ENCODE measurements around the gene DAB1.
"Not testable (repeated sequence)": the region's sequence is repeated elsewhere in the genome, so short reads cannot be mapped to it uniquely, and the experiment has no call there.

The DAB1 gene

GRCh38 chr1:57362480-57362879, 61.4 kb downstream of the DAB1 start:
- DNase-seq (ENCODE audit: extremely low read depth in 1 of 2, low read depth in 1 of 2) = no peak

- no peak for DNase-seq (ENCODE audit: extremely low read depth in 1 of 2, low read depth in 1 of 2)
Measured at GRCh38 chr1:57361516-57361915, 62.3 kb downstream of the DAB1 start.

DNA sequence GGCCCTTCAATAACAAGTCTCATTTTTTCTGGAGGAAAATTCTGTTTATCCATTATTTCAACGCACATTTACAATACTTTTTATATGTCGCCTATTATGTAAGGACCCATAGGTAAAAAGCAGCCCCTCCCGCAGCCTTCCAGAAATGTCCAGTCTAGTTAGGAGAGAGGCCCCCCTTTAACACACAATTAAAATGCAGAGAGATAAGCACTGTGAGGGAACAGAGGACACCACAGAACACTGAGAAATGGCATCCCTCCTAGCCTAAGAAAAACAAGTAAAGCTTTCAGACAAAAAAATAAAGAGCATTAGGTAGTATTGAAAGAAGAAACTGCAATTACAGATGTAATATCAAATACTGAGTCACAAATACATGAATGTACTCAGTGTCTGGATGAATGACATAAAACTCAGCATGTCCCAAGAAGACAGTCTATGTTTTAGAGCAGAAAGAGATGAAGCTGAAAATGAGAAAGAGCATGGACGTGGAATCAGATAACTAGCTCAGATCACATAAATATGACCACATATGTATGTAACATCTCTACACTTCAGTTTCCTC, 62.9 kb downstream of the DAB1 start:
- no peak for DNase-seq (ENCODE audit: extremely low read depth in 1 of 2, low read depth in 1 of 2)

DNA sequence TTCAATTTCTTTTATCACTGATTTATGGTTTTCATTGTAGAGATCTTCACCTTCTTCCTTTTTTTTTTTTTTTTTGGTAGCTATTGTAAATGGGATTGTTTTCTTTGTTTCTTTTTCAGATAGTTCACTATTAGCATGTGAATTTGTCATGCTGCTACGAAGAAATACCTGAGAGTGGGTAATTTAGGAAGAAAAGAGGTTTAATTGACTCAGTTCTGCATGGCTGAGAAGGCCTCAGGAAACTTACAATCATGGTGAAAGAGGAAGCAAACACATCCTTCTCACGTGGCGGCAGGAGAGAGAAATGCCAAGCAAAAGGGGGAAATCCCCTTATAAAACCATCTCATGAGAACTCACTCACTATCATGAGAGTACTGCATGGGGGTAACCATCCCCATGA, 66.4 kb downstream of the DAB1 start:
- DNase-seq (ENCODE audit: extremely low read depth in 1 of 2, low read depth in 1 of 2) = no peak

GRCh38 chr1:57353654-57354053, 70.2 kb downstream of the DAB1 start:
- DNase-seq (ENCODE audit: extremely low read depth in 1 of 2, low read depth in 1 of 2) = no peak

GRCh38 chr1:57350610-57351009, 73.2 kb downstream of the DAB1 start:
- DNase-seq (ENCODE audit: extremely low read depth in 1 of 2, low read depth in 1 of 2) = no peak

GRCh38 chr1:57348921-57349320, 74.9 kb downstream of the DAB1 start:
- DNase-seq (ENCODE audit: extremely low read depth in 1 of 2, low read depth in 1 of 2) = no peak

DNA sequence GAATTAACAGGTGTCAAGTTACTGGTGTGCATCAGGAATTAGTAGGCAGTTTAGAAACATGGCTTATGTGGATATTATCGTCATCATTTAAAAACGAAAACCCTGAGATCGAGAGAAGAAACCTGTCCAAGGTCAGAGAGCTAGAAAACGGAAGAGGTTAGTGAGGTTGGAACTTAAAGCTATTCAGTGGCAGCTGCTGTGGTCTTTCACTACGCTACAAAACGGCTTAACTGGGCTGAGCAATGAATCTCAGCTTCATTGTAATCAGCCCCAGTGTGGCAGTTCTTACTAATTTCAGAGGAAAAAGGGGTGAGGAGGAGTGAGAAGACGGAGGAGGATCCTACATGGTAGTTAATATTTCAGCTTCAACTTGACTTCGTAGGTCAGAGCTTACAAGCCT, 77.9 kb downstream of the DAB1 start:
- no peak for DNase-seq (ENCODE audit: extremely low read depth in 1 of 2, low read depth in 1 of 2)

GRCh38 chr1:57344265-57344664, 79.6 kb downstream of the DAB1 start:
- DNase-seq (ENCODE audit: extremely low read depth in 1 of 2, low read depth in 1 of 2) = no peak

GRCh38 chr1:57343298-57343915, 80.5 kb downstream of the DAB1 start:
- not testable (repeated sequence) for DNase-seq (ENCODE audit: extremely low read depth in 1 of 2, low read depth in 1 of 2)

- DNase-seq (ENCODE audit: extremely low read depth in 1 of 2, low read depth in 1 of 2) = no peak
Measured at GRCh38 chr1:57341721-57342120, 82.1 kb downstream of the DAB1 start.

GRCh38 chr1:57340334-57341070, 83.4 kb downstream of the DAB1 start:
- DNase-seq (ENCODE audit: extremely low read depth in 1 of 2, low read depth in 1 of 2) = no peak

DNA sequence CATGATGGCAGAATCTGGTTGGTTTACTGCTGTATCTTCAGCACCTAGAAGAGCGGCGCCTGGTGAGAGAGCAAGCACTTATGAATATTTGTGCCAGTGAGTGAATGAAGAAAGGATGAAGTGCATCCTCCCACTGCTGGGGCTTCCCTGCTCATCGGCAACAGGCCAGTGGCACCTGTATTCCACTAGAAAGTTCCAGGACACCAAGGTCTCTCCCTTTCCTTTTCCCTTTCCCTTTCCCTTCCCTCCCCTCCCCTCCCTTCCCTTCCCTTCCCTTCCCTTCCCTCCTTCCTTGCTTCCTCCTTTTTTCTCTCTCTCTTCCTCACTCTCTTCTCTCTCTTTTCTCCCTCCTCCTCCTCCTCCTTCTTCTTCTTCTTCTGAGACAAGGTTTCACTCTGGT, 86.2 kb downstream of the DAB1 start:
- no peak for DNase-seq (ENCODE audit: extremely low read depth in 1 of 2, low read depth in 1 of 2)

DNA sequence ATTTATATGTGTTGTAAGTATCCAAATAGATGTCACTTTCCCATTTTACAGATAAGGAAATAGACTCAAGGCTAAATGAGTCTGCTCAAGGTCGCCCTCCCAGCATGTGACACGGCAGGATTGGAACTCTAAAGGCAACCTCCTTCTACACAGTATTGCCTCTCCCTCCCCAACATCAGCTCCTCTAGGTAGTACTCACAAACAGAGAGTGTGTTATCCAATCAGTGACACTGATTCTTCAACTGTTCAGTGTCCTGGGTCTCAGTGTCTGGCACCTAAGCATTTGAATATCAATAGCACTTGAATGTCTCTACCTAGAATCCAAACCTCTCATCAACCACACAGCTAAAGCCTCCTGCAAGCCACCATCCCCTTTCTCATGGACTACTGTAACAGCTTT, 87.1 kb downstream of the DAB1 start:
- DNase-seq (ENCODE audit: extremely low read depth in 1 of 2, low read depth in 1 of 2) = no peak

DNA sequence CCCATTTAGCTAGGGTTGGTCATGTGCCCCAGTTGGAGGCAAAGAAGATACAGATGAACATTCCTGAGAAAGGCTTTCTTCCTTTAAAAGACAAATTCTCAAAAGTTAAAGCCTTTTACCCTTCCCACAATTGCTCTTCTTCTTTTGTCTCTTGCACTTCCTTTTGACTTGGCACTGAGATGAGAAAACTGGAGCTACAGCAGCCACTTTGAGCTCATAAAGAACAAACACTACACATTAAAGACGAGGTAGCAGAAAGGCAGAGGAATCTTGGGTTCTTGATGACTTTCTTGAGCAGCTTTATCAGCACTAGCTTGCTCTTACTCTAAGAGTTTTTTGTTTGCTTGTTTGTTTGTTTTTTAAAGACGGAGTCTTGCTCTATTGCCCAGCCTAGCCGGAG, 92.2 kb downstream of the DAB1 start:
- no peak for DNase-seq (ENCODE audit: extremely low read depth in 1 of 2, low read depth in 1 of 2)

GRCh38 chr1:57329937-57330336, 93.9 kb downstream of the DAB1 start:
- no peak for DNase-seq (ENCODE audit: extremely low read depth in 1 of 2, low read depth in 1 of 2)

DNA sequence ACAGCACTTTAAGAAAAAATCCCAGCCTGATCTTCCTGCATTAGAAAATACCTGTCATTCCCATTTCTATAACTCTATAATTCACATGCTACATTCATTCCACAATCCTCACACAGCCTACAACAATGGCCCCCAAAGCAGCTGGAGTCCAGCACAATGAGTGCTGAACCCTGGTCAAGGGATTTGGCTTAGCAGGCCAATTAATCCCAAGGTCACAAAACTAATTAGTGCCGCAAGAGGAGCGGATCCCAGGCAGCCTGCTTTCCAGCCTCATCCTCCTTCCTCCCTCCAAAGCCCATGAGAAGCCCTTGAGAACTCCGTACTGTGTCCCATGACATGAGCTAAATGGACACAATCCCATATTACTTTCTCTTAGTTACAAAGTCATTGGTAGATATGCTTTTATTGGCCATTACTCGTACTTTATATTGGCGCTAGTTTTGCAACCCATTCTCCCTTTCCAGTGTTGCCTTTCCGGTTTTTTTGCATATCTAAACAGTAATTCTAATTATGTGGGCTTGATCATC, 94.8 kb downstream of the DAB1 start:
- DNase-seq (ENCODE audit: extremely low read depth in 1 of 2, low read depth in 1 of 2) = no peak

- DNase-seq (ENCODE audit: extremely low read depth in 1 of 2, low read depth in 1 of 2) = no peak
Measured at GRCh38 chr1:57327946-57328345, 95.9 kb downstream of the DAB1 start.

- no peak for DNase-seq (ENCODE audit: extremely low read depth in 1 of 2, low read depth in 1 of 2)
Measured at GRCh38 chr1:57327336-57327735, 96.5 kb downstream of the DAB1 start.

DNA sequence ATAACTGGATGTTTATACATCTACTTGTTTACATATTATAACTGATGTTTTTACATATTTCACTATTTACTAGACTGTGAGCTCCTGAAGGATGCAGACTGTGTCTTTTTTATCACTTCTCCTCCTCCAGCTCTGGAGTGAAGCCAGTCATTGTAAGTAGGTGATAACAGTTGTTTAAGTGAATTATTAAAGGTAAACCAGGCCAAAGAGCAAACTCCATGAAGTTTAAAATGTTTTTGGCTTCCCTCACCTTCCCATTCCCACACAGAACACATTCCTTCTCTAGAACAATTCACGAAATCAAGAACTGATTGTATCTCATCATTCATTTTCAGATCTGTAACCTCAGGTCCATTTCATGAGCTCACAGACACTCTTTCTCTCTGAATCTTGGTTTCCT, 98.3 kb downstream of the DAB1 start:
- DNase-seq (ENCODE audit: extremely low read depth in 1 of 2, low read depth in 1 of 2) = no peak

DNA sequence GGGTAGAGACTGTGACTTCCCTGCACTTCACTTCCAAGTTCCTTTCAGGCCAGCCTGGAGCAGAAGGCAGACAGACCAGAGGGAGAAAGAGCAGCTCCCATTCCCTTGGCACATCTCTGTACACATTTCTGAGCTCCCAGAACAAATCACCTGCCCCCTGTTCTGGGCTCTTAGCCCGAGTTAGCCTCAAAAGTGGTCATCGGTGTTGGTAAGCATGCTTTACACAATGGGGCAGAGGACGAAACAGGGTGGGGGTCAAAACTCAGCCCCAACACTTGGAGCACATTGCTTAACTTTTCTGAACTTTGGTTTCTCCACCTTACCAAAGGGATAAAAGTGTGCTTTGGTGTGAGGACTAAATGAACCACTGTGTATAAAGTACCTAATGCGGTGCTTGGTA, 98.7 kb downstream of the DAB1 start:
- DNase-seq (ENCODE audit: extremely low read depth in 1 of 2, low read depth in 1 of 2) = no peak

DNA sequence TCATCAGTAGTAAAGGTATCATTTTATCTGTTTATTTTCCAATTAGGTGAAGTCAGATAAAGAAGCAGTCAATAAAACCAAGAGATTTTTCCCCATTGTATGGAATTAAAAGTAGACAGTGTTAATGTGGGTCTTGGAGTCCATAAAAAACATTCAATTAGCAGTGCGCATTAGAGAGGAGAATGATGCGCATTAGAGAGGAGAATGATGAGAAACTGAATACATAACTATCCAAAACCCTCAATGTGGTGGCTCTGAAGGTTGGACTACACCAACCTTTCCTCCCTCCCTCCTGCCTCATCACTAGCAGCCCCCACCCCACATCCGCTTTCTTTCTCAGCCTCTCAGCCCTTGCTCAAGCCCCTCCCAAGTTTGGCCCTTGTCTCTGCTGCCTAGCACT, 99.5 kb downstream of the DAB1 start:
- DNase-seq (ENCODE audit: extremely low read depth in 1 of 2, low read depth in 1 of 2) = no peak

Measured in stimulated activated CD8-positive, alpha-beta memory T cell treated with anti-CD3 and anti-CD28 coated beads, Interleukin-7, amount 100 ng/mL, for 48 hours (primary cell).